Activated T-helper 2 cell treated with anti-CD3 and anti-CD28 coated beads, Interferon-gamma antibody, Interleukin-2, Interleukin-4, amounts not matched to agents 10 μg/mL and 5 μg/mL and 100 μg/mL, durations not matched to agents 14 hours and 24 hours and 36 hours (primary cell): ENCODE results near the gene FOXA3. TPM values are rescaled to one million over a fixed set of nuclear protein-coding genes. Genes with fewer than 3 reads are reported as not detected.

Experiments used
- DNase-seq: peaks from one replicate; pipeline ENCODE4 v3.0.0; 2021; ENCODE audit warnings: low spot score
- H3K27ac Mint-ChIP-seq: one replicate; pipeline ENCODE4 v1.8.0; 2021; ENCODE audit warnings: mixed read lengths
- H3K27me3 Mint-ChIP-seq: one replicate; pipeline ENCODE4 v1.8.0; 2021; ENCODE audit warnings: low read depth, mixed read lengths
- H3K36me3 Mint-ChIP-seq: one replicate; pipeline ENCODE4 v1.8.0; 2021; ENCODE audit warnings: low read depth, mixed read lengths
- H3K4me1 Mint-ChIP-seq: one replicate; pipeline ENCODE4 v1.8.0; 2021; ENCODE audit warnings: low read depth, mixed read lengths
- H3K4me3 Mint-ChIP-seq: one replicate; pipeline ENCODE4 v1.8.0; 2021; ENCODE audit warnings: low read depth, mild to moderate bottlenecking, moderate library complexity, mixed read lengths
- H3K9me3 Mint-ChIP-seq: one replicate; pipeline ENCODE4 v1.8.0; 2021; ENCODE audit warnings: mixed read lengths
- intact Hi-C: fragments of 100-400 bp; cut with micrococcal nuclease; formaldehyde crosslinking; loops from one replicate; pipeline ENCODE4 v1.15.1; 2023
- total RNA-seq: library from RNA; stranded (reverse); gene quantifications from 2 replicates; pipeline ENCODE4 v1.2.3, GENCODE V29; 2022

The FOXA3 gene
- total RNA-seq, 1 donor from 2014 or later: 0.37 TPM

GRCh38 chr19:45882652-45883585 lies 18.8 kb downstream of the FOXA3 start:
- intact Hi-C loops: loop anchor here (1.0 kb wide), 1 partner anchor 66 kb away; no protein-coding TSS in a partner anchor
- Mint-ChIP-seq H3K4me3 (peak overlapping the region; percentile 66), H3K27me3 (no peaks in the 10 kb centered on the region), H3K36me3 (peaks cover 4% of the 10 kb centered on the region), H3K27ac (peak overlapping the region; percentile 18), H3K9me3 (no peaks in the 10 kb centered on the region), H3K4me1 (peaks cover 21% of the 10 kb centered on the region)
- DNase-seq: peak; percentile 81

- peaks cover 18% of the 10 kb centered on the region for H3K4me1 Mint-ChIP-seq
- H3K36me3 Mint-ChIP-seq: peaks cover 4% of the 10 kb centered on the region
- DNase-seq: no peak
- intact Hi-C loops: loop anchor here (1.0 kb wide), 1 partner anchor 66 kb away; no protein-coding TSS in a partner anchor
- peak overlapping the region; percentile 66 for H3K4me3 Mint-ChIP-seq
- H3K27me3 Mint-ChIP-seq: no peaks in the 10 kb centered on the region
- no peaks in the 10 kb centered on the region for H3K9me3 Mint-ChIP-seq
- peak overlapping the region; percentile 18 for H3K27ac Mint-ChIP-seq
These were observed 19.4 kb downstream of the FOXA3 start for GRCh38 chr19:45883586-45883880.

- Mint-ChIP-seq H3K4me3 (peak overlapping the region; percentile 66), H3K36me3 (peaks cover 4% of the 10 kb centered on the region), H3K27me3 (no peaks in the 10 kb centered on the region), H3K27ac (no peak overlapping the region), H3K9me3 (no peaks in the 10 kb centered on the region), H3K4me1 (peaks cover 15% of the 10 kb centered on the region)
- intact Hi-C loops: loop anchor here (1.0 kb wide), 1 partner anchor 67 kb away; no protein-coding TSS in a partner anchor
- no peak for DNase-seq
These were observed 20.0 kb downstream of the FOXA3 start for GRCh38 chr19:45883881-45884681.

- Mint-ChIP-seq H3K27me3 (no peaks in the 10 kb centered on the region), H3K9me3 (no peaks in the 10 kb centered on the region), H3K4me3 (peak overlapping the region; percentile 63), H3K36me3 (peaks cover 4% of the 10 kb centered on the region), H3K27ac (no peak overlapping the region), H3K4me1 (peaks cover 15% of the 10 kb centered on the region)
- no peak for DNase-seq
- intact Hi-C loops: no loop called here
These were observed 20.8 kb downstream of the FOXA3 start for GRCh38 chr19:45884682-45885555.

GRCh38 chr19:45885556-45886426 lies 21.7 kb downstream of the FOXA3 start, which contains the start of gene IRF2BP1:
IRF2BP1 (minus strand) TSS chr19:45886141; CDS start chr19:45885774, 367 bp downstream.
- H3K9me3 Mint-ChIP-seq: no peaks in the 10 kb centered on the region
- peaks cover 4% of the 10 kb centered on the region for H3K36me3 Mint-ChIP-seq

GRCh38 chr19:45886427-45887199 lies 22.5 kb downstream of the FOXA3 start:
- Mint-ChIP-seq H3K4me1 (peaks cover 13% of the 10 kb centered on the region), H3K36me3 (peaks cover 4% of the 10 kb centered on the region), H3K9me3 (no peaks in the 10 kb centered on the region), H3K27ac (peak overlapping the region; percentile 88), H3K27me3 (no peaks in the 10 kb centered on the region), H3K4me3 (peak overlapping the region; percentile 88)
- intact Hi-C loops: loop anchor here (1.0 kb wide), 3 partner anchors 16 to 109 kb away; partner anchors contain the start of genes CCDC61, MYPOP and SYMPK
- DNase-seq: peak; percentile 85

More at GRCh38 chr19:45885556-45886426, 21.7 kb downstream of the FOXA3 start, which contains the start of gene IRF2BP1:
- Mint-ChIP-seq H3K4me1 (peaks cover 15% of the 10 kb centered on the region), H3K4me3 (peak within 1 kb of the TSS; percentile 88), H3K27ac (peak within 1 kb of the TSS; percentile 88), H3K27me3 (no peaks in the 10 kb centered on the region)
- intact Hi-C loops: loop anchor here (1.0 kb wide), 3 partner anchors 17 to 110 kb away; partner anchors contain the start of genes CCDC61, MYPOP and SYMPK
- peak; percentile 86 for DNase-seq

GRCh38 chr19:45887200-45887710 lies 23.1 kb downstream of the FOXA3 start:
- Mint-ChIP-seq H3K9me3 (no peaks in the 10 kb centered on the region), H3K27me3 (no peaks in the 10 kb centered on the region), H3K4me3 (peak overlapping the region; percentile 88), H3K27ac (peak overlapping the region; percentile 88), H3K36me3 (peaks cover 4% of the 10 kb centered on the region), H3K4me1 (peaks cover 10% of the 10 kb centered on the region)
- no peak for DNase-seq
- intact Hi-C loops: no loop called here

- Mint-ChIP-seq H3K27ac (no peak overlapping the region), H3K4me1 (peaks cover 6% of the 10 kb centered on the region), H3K9me3 (no peaks in the 10 kb centered on the region), H3K27me3 (no peaks in the 10 kb centered on the region), H3K36me3 (no peaks in the 10 kb centered on the region), H3K4me3 (no peak overlapping the region)
- intact Hi-C loops: no loop called here
- DNase-seq: no peak
These were observed 25.2 kb downstream of the FOXA3 start for GRCh38 chr19:45889210-45889885.

- no peak overlapping the region for H3K4me3 Mint-ChIP-seq
- intact Hi-C loops: no loop called here
- H3K9me3 Mint-ChIP-seq: no peaks in the 10 kb centered on the region
- peaks cover 6% of the 10 kb centered on the region for H3K4me1 Mint-ChIP-seq
- no peak overlapping the region for H3K27ac Mint-ChIP-seq
- no peaks in the 10 kb centered on the region for H3K27me3 Mint-ChIP-seq
- H3K36me3 Mint-ChIP-seq: peaks cover 8% of the 10 kb centered on the region
- DNase-seq: no peak
These were observed 26.8 kb downstream of the FOXA3 start for GRCh38 chr19:45890877-45891276.

GRCh38 chr19:45895519-45895972 lies 31.4 kb downstream of the FOXA3 start:
- intact Hi-C loops: no loop called here
- no peak overlapping the region for H3K27ac Mint-ChIP-seq
- no peak for DNase-seq
- H3K9me3 Mint-ChIP-seq: no peaks in the 10 kb centered on the region
- peaks cover 27% of the 10 kb centered on the region for H3K36me3 Mint-ChIP-seq
- H3K4me1 Mint-ChIP-seq: peaks cover 4% of the 10 kb centered on the region
- no peak overlapping the region for H3K4me3 Mint-ChIP-seq
- no peaks in the 10 kb centered on the region for H3K27me3 Mint-ChIP-seq
